ENCODE data around the gene MSANTD2.
A peak's percentile ranks its signal among the peaks of the same experiment; 100 is the strongest.

The MSANTD2 gene

GRCh38 chr11:124838805-124839127 is 38.6 kb upstream of the MSANTD2 start:
- Histone ChIP-seq H3K27me3 (ENCODE audit: insufficient read depth, low read depth, severe bottlenecking) (no peaks in the 10 kb centered on the region), H3K36me3 (no peaks in the 10 kb centered on the region), H3K9me3 (ENCODE audit: severe bottlenecking) (no peaks in the 10 kb centered on the region), H3K4me3 (ENCODE audit: low read depth, low read length) (peak overlapping the region; percentile 39), H3K27ac (no peak overlapping the region; the same call in 1 of the 2 replicates)
- DNase-seq = no peak
- no peak for TF ChIP-seq CTCF (IDR thresholded peaks at IDR 0.05; ENCODE audit: low read depth, low read length)

- H3K4me3 ChIP-seq (ENCODE audit: low read depth, low read length) = no peak overlapping the region
- H3K9me3 ChIP-seq (ENCODE audit: severe bottlenecking) = no peaks in the 10 kb centered on the region
- DNase-seq = peak; percentile 50
- TF ChIP-seq CTCF (IDR thresholded peaks at IDR 0.05; ENCODE audit: low read depth, low read length) = peak; percentile 53; the same call in 1 of the 2 replicates
- no peak overlapping the region for H3K27ac ChIP-seq
- H3K36me3 ChIP-seq = no peaks in the 10 kb centered on the region
- no peaks in the 10 kb centered on the region for H3K27me3 ChIP-seq (ENCODE audit: insufficient read depth, low read depth, severe bottlenecking)
Measured at GRCh38 chr11:124837491-124837856, 37.3 kb upstream of the MSANTD2 start.

- no peak for TF ChIP-seq CTCF (IDR thresholded peaks at IDR 0.05; ENCODE audit: low read depth, low read length)
- no peaks in the 10 kb centered on the region for H3K9me3 ChIP-seq (ENCODE audit: severe bottlenecking)
- peak overlapping the region; percentile 81 for H3K27ac ChIP-seq
- no peaks in the 10 kb centered on the region for H3K27me3 ChIP-seq (ENCODE audit: insufficient read depth, low read depth, severe bottlenecking)
- no peak for DNase-seq
- no peak overlapping the region for H3K4me3 ChIP-seq (ENCODE audit: low read depth, low read length)
- H3K36me3 ChIP-seq = no peaks in the 10 kb centered on the region
Measured at GRCh38 chr11:124835918-124836317, 35.7 kb upstream of the MSANTD2 start.

- Histone ChIP-seq H3K9me3 (ENCODE audit: severe bottlenecking) (no peaks in the 10 kb centered on the region), H3K4me3 (ENCODE audit: low read depth, low read length) (no peak overlapping the region), H3K27ac (no peak overlapping the region), H3K36me3 (no peaks in the 10 kb centered on the region), H3K27me3 (ENCODE audit: insufficient read depth, low read depth, severe bottlenecking) (no peaks in the 10 kb centered on the region)
- TF ChIP-seq CTCF (IDR thresholded peaks at IDR 0.05; ENCODE audit: low read depth, low read length) = no peak
- DNase-seq = no peak
Measured at GRCh38 chr11:124834526-124835180, 34.4 kb upstream of the MSANTD2 start.

- Histone ChIP-seq H3K4me3 (ENCODE audit: low read depth, low read length) (no peak overlapping the region), H3K27me3 (ENCODE audit: insufficient read depth, low read depth, severe bottlenecking) (no peaks in the 10 kb centered on the region), H3K27ac (no peak overlapping the region), H3K36me3 (no peaks in the 10 kb centered on the region), H3K9me3 (ENCODE audit: severe bottlenecking) (no peaks in the 10 kb centered on the region)
- DNase-seq = no peak
- no peak for TF ChIP-seq CTCF (IDR thresholded peaks at IDR 0.05; ENCODE audit: low read depth, low read length)
Measured at GRCh38 chr11:124832571-124832970, 32.4 kb upstream of the MSANTD2 start.

GRCh38 chr11:124831897-124832296 is 31.7 kb upstream of the MSANTD2 start:
- DNase-seq = no peak
- TF ChIP-seq CTCF (IDR thresholded peaks at IDR 0.05; ENCODE audit: low read depth, low read length) = no peak
- Histone ChIP-seq H3K4me3 (ENCODE audit: low read depth, low read length) (no peak overlapping the region), H3K36me3 (no peaks in the 10 kb centered on the region), H3K9me3 (ENCODE audit: severe bottlenecking) (no peaks in the 10 kb centered on the region), H3K27ac (no peak overlapping the region), H3K27me3 (ENCODE audit: insufficient read depth, low read depth, severe bottlenecking) (no peaks in the 10 kb centered on the region)

Data from WERI-Rb-1 (cell line).